Endothelial cell of umbilical vein (primary cell): ENCODE data around the gene KIAA1217.

Experiments
- CTCF ChIP-seq, 2 donors: IDR thresholded peaks; 1 replicate in 1 of 2; 2 replicates in 1 of 2; pipeline ENCODE4 v1.5.1; 2011; ENCODE audit warnings: low read length in 2 of 2, mild to moderate bottlenecking in 2 of 2, moderate library complexity in 2 of 2, control low read depth in 1 of 2, inconsistent platforms in 1 of 2, low read depth in 1 of 2; ENCODE audit not compliant: insufficient read depth in 1 of 2; ENCODE audit errors: extremely low read depth in 1 of 2
- MYC ChIP-seq: IDR thresholded peaks from one replicate; pipeline ENCODE4 v1.6.1; 2011; ENCODE audit warnings: mild to moderate bottlenecking, low read depth, low read length
- POLR2A ChIP-seq: IDR thresholded peaks from 2 replicates; pipeline ENCODE4 v1.6.1; 2012; ENCODE audit warnings: low read depth, mild to moderate bottlenecking, control low read depth, low read length
- POLR2AphosphoS5 ChIP-seq: IDR thresholded peaks from 2 replicates; pipeline ENCODE4 v1.6.1; 2012; ENCODE audit warnings: low read depth, mild to moderate bottlenecking, control low read depth, low read length, moderate library complexity; ENCODE audit not compliant: insufficient read depth

DNA sequence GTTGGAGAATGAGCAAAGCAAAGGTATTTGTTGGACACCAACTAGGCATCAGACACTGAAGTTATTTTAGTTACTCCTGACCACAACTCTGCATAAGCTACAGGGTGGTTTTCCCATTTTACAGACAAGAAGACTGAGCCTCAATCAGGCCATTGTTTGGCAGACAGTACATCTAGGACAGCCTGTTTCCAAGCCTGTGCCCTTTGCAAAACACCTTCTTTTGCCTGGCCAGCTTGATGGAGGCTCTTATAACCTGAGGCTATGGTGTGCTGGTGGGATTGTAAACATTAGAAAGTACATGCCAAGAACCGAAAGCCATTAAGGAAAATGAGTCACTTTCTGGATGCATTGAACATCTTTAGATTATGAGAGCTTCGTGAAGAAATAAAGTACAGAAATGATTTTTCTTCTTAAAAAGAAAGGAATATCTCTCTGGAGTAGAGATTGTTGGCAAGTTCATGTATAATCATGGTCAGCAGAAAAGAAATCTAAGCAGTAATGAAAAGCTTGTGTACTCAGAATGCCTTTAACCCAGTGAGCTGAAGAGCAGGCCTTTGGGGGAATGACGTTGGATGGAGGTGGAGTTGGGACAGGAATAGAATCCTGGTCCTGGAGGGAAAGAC is 140.6 kb downstream of the KIAA1217 start:
- TF ChIP-seq POLR2A (no peak), POLR2AphosphoS5 (no peak), CTCF (IDR thresholded peaks at IDR 0.05; ENCODE audit: extremely low read depth in 1 of 2, insufficient read depth in 1 of 2, low read depth in 1 of 2, low read length in 2 of 2) (no peak), MYC (no peak)
